Neutrophil (primary cell): ENCODE results near the gene TAF1A.

Experiments
- H3K27ac ChIP-seq: fragments of 200-600 bp; sonication (generic); 2 replicates; pipeline ENCODE4 v1.5.1; 2016; ENCODE audit warnings: mild to moderate bottlenecking, moderate library complexity
- H3K27me3 ChIP-seq: fragments of 200-600 bp; sonication (generic); 2 replicates; pipeline ENCODE4 v1.6.0; 2016; ENCODE audit warnings: mild to moderate bottlenecking
- H3K36me3 ChIP-seq: fragments of 200-600 bp; sonication (generic); 2 replicates; pipeline ENCODE4 v1.5.1; 2017
- H3K4me1 ChIP-seq, 2 experiments: fragments of 200-600 bp in 1 of 2; sonication (generic) in 1 of 2; 1 replicate in 1 of 2; 2 replicates in 1 of 2; pipeline versions ENCODE4 v1.5.1 to v1.6.1; 2013 to 2016; ENCODE audit warnings: low read depth in 1 of 2, low read length in 1 of 2, mild to moderate bottlenecking in 1 of 2, moderate library complexity in 1 of 2; ENCODE audit not compliant: control insufficient read depth in 1 of 2, insufficient read depth in 1 of 2
- H3K4me3 ChIP-seq, 2 experiments: fragments of 200-600 bp in 1 of 2; sonication (generic) in 1 of 2; 1 replicate in 1 of 2; 2 replicates in 1 of 2; pipeline ENCODE4 v1.5.1; 2013 to 2016; ENCODE audit warnings: low read depth in 1 of 2, low read length in 1 of 2, mild to moderate bottlenecking in 1 of 2, moderate library complexity in 1 of 2
- H3K9me3 ChIP-seq: fragments of 200-600 bp; sonication (generic); 2 replicates; pipeline ENCODE4 v1.5.1; 2016
- CTCF ChIP-seq: fragments of 200-600 bp; sonication (generic); IDR thresholded peaks from 2 replicates; pipeline ENCODE4 v1.5.1; 2016; ENCODE audit warnings: antibody characterized with exemption

The TAF1A gene

GRCh38 chr1:222589462-222590302, at the start of gene TAF1A:
Gene TAF1A, minus strand, starts transcription at chr1:222589933.
- peak; percentile 22 for TF ChIP-seq CTCF
- peak within 1 kb of the TSS; percentile 63 to 66 for H3K4me3 ChIP-seq
- peaks cover 17% of the 10 kb centered on the region for H3K27me3 ChIP-seq
- H3K27ac ChIP-seq = peak within 1 kb of the TSS; percentile 81
- H3K36me3 ChIP-seq = peaks cover 7% of the 10 kb centered on the region
- H3K9me3 ChIP-seq = no peaks in the 10 kb centered on the region
- H3K4me1 ChIP-seq = peaks cover 14 to 15% of the 10 kb centered on the region in 2 experiments

GRCh38 chr1:222634180-222635013, 44.7 kb upstream of the TAF1A start:
- H3K27me3 ChIP-seq = no peaks in the 10 kb centered on the region
- no peaks in the 10 kb centered on the region for H3K9me3 ChIP-seq
- H3K36me3 ChIP-seq = peaks cover 18% of the 10 kb centered on the region
- no peak overlapping the region for H3K4me3 ChIP-seq
- peak; percentile 76 for TF ChIP-seq CTCF
- no peak overlapping the region for H3K27ac ChIP-seq
- no peaks in the 10 kb centered on the region for H3K4me1 ChIP-seq

GRCh38 chr1:222632749-222633148, 43.0 kb upstream of the TAF1A start:
- Histone ChIP-seq H3K4me3 (no peak overlapping the region), H3K27ac (no peak overlapping the region), H3K27me3 (no peaks in the 10 kb centered on the region), H3K9me3 (no peaks in the 10 kb centered on the region), H3K36me3 (peaks cover 25% of the 10 kb centered on the region), H3K4me1 (no peaks in the 10 kb centered on the region)
- no peak for TF ChIP-seq CTCF

- H3K9me3 ChIP-seq = no peaks in the 10 kb centered on the region
- no peak overlapping the region for H3K27ac ChIP-seq
- H3K4me3 ChIP-seq = no peak overlapping the region
- H3K36me3 ChIP-seq = peaks cover 29% of the 10 kb centered on the region
- H3K27me3 ChIP-seq = no peaks in the 10 kb centered on the region
- no peak for TF ChIP-seq CTCF
- H3K4me1 ChIP-seq = no peaks in the 10 kb centered on the region
Observed at GRCh38 chr1:222631611-222632208, 42.0 kb upstream of the TAF1A start.

GRCh38 chr1:222629921-222630535, 40.3 kb upstream of the TAF1A start:
- Histone ChIP-seq H3K27me3 (no peaks in the 10 kb centered on the region), H3K36me3 (peaks cover 38% of the 10 kb centered on the region), H3K9me3 (no peaks in the 10 kb centered on the region), H3K4me1 (no peaks in the 10 kb centered on the region), H3K4me3 (no peak overlapping the region), H3K27ac (no peak overlapping the region)
- no peak for TF ChIP-seq CTCF
